ENCODE results near the gene DTX1.

Gene DTX1

DNA sequence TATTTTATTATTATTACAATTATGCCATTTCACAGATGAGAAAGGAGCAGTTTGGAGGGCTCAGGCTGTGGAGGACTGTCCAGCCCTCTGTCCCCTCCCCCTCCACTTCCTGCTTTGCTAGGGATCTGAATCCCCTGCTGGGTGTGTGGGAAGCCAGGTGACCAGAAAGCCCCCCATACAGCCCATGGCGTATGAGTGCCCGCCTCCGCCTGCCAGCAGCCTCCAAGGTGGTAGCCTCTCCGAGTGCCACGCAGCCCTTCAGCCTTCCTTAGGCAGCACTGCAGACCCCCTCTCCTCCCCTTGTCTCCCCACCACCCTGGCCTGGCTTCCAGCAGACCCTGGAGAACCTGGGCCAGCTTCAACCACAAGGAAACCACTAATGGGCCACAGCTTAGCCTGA is 12.6 kb downstream of the DTX1 start:
- in situ Hi-C loops (cut with MboI; ENCODE audit: low sequenced_read_pairs, unreplicated experiment): no loop called here
- TF ChIP-seq, protein P1, sequence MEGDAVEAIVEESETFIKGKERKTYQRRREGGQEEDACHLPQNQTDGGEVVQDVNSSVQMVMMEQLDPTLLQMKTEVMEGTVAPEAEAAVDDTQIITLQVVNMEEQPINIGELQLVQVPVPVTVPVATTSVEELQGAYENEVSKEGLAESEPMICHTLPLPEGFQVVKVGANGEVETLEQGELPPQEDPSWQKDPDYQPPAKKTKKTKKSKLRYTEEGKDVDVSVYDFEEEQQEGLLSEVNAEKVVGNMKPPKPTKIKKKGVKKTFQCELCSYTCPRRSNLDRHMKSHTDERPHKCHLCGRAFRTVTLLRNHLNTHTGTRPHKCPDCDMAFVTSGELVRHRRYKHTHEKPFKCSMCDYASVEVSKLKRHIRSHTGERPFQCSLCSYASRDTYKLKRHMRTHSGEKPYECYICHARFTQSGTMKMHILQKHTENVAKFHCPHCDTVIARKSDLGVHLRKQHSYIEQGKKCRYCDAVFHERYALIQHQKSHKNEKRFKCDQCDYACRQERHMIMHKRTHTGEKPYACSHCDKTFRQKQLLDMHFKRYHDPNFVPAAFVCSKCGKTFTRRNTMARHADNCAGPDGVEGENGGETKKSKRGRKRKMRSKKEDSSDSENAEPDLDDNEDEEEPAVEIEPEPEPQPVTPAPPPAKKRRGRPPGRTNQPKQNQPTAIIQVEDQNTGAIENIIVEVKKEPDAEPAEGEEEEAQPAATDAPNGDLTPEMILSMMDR (IDR thresholded peaks at IDR 0.05; ENCODE audit: borderline replicate concordance, control extremely low read depth, extremely low read depth, insufficient read depth, missing control alignments): no peak
- DNase-seq (ENCODE audit: low spot score): no peak

DNA sequence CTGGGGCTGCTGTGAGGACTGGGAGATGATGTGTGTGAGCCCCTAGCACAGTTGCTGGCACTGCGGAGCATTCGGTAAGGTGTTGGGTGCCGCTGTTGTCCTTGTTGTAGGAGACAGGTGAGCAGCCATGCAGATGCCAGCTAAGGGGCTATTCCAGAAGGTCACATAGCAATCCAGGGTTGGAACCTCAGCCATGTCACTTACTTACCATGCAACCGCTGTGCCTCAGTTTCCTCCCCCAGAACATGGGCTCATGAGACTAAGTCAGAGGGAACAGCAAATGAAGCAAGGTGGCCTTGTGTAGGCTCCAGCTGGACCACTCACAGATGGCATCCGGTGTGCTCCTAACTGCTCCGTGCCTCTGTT is 13.2 kb downstream of the DTX1 start:
- in situ Hi-C loops (cut with MboI; ENCODE audit: low sequenced_read_pairs, unreplicated experiment): no loop called here
- TF ChIP-seq, protein P1 (IDR thresholded peaks at IDR 0.05; ENCODE audit: borderline replicate concordance, control extremely low read depth, extremely low read depth, insufficient read depth, missing control alignments): no peak
- no peak for DNase-seq (ENCODE audit: low spot score)

DNA sequence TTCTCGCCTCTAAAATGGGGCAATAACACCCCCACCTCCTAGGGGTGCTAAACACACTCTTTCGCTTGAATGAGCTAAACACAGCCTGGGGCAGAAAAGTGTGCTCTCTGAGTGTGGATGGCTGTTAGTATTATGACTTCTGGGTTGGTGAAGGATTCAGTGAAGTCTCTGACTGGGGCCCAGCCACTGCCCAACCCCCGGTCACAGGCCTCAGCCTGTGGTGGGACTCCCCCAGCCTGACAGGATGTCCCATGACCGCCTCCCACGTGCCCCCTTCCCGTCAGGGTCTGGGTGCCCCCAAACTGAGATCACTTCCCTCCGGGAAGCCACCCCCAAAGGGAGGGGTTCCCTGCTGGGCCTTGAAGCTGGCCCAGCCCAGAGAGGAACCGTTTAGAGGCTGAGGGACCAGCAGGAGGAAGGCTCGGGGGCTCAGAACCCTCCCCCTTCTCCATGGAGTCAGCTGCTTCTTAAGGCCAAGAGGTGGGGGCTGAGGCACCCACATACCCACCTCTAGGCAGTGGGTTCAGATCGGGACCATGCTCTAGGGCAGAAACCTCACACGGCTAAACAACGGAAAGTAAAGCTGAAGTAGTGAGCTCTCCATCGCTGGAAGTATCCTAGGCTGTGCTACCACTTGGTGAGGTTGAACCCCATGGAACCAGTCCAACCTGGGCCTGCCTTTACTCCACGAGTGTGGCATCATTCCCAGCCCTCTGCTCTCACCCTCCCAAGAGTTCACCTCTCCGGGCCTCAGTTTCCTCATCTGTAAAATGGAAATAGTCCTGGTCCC is 13.8 kb downstream of the DTX1 start:
- peak; percentile 89 for DNase-seq (ENCODE audit: low spot score)
- in situ Hi-C loops (cut with MboI; ENCODE audit: low sequenced_read_pairs, unreplicated experiment): no loop called here
- TF ChIP-seq, protein P1 (IDR thresholded peaks at IDR 0.05; ENCODE audit: borderline replicate concordance, control extremely low read depth, extremely low read depth, insufficient read depth, missing control alignments): no peak

GRCh38 chr12:113071135-113072112 is 14.9 kb downstream of the DTX1 start:
- in situ Hi-C loops (cut with MboI; ENCODE audit: low sequenced_read_pairs, unreplicated experiment): no loop called here
- DNase-seq (ENCODE audit: low spot score): no peak
- TF ChIP-seq, protein P1 (IDR thresholded peaks at IDR 0.05; ENCODE audit: borderline replicate concordance, control extremely low read depth, extremely low read depth, insufficient read depth, missing control alignments): no peak

- no peak for DNase-seq (ENCODE audit: low spot score)
- in situ Hi-C loops (cut with MboI; ENCODE audit: low sequenced_read_pairs, unreplicated experiment): no loop called here
Observed at GRCh38 chr12:113072136-113072535, 15.6 kb downstream of the DTX1 start.

DNA sequence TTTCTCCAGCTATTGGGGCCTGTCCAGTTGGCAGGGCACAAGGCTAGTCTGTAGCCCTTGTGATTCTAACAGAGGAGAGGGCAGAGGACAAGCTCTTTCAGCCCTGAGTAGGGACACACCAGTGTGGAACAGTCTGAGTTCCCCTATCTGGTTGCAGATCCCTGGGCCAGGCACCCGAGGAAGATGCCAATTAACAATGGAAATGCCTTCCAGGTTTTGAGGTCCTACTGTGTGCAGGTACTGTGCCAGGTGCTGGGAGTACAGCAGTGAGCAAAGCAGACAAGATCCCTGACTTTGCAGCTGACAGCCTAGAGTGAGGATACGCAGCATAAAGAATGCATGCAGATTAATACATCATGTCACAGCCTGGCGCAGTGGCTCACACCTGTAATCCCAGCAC is 17.1 kb downstream of the DTX1 start:
- TF ChIP-seq, protein P1 (IDR thresholded peaks at IDR 0.05; ENCODE audit: borderline replicate concordance, control extremely low read depth, extremely low read depth, insufficient read depth, missing control alignments): no peak
- in situ Hi-C loops (cut with MboI; ENCODE audit: low sequenced_read_pairs, unreplicated experiment): no loop called here
- DNase-seq (ENCODE audit: low spot score): no peak

More at GRCh38 chr12:113072136-113072535, 15.6 kb downstream of the DTX1 start:
- TF ChIP-seq, protein P1 (IDR thresholded peaks at IDR 0.05; ENCODE audit: borderline replicate concordance, control extremely low read depth, extremely low read depth, insufficient read depth, missing control alignments): no peak

All from GM13976 (cell line).